ENCODE measurements around the gene CSGALNACT2. TPM values are rescaled to one million over a fixed set of nuclear protein-coding genes. Genes with fewer than 3 reads are reported as not detected.

CSGALNACT2 gene
- total and polyA plus RNA-seq, 10 of the 15 experiments (the other 5 are each of a cell fraction or from before 2014, with no cell fraction given), result 2.5 to 12.6 (median 8.7) TPM

GRCh38 chr10:43211431-43212042 is 73.3 kb downstream of the CSGALNACT2 start:
- no peak; the same call in 2 of the 3 replicates for ATAC-seq
- H4K20me1 ChIP-seq (ENCODE audit: control insufficient read depth, insufficient read depth), result no peaks in the 10 kb centered on the region
- FAIRE-seq, result no peak
- H3K36me3 ChIP-seq (ENCODE audit: control insufficient read depth in 2 of 2, insufficient read depth in 2 of 2, low read length in 1 of 2), result no peaks in the 10 kb centered on the region
- intact Hi-C loops (cut with micrococcal nuclease; ENCODE audit: unreplicated experiment), result no loop called here
- H3K4me3 ChIP-seq, result no peak overlapping the region
- CTCF ChIA-PET, result interaction anchor here (4.7 kb wide), 1 partner anchor 8 kb away, joined by 27 read pairs; no protein-coding TSS in a partner anchor
- POLR2A ChIA-PET, result no interaction called here
- in situ Hi-C loops (cut with MboI), result loop anchor here (25.0 kb wide), 1 partner anchor 151 kb away; the partner anchor contains the start of gene FXYD4
- H3K27me3 ChIP-seq (replicated peaks in 1 of 2; ENCODE audit: control insufficient read depth in 2 of 2, insufficient read depth in 2 of 2, low read length in 1 of 2), result no peaks in the 10 kb centered on the region; a peak in 1 of 4 replicates
- H2AFZ ChIP-seq (ENCODE audit: control insufficient read depth, low read depth, low read length), result no peak overlapping the region
- RAD21 ChIA-PET (ENCODE audit: unreplicated experiment), result no interaction called here
- no TSS peak for BruUV-seq (replicated peaks)
- H3K4me2 ChIP-seq (ENCODE audit: control insufficient read depth, insufficient read depth), result no peak overlapping the region
- no peaks in the 10 kb centered on the region for H3K4me1 ChIP-seq (ENCODE audit: control insufficient read depth, insufficient read depth, low read length)
- H3K9ac ChIP-seq (ENCODE audit: control insufficient read depth, insufficient read depth, low read length), result no peak overlapping the region
- 43% methylated on average over 8 of the region's 8 CpGs for WGBS (ENCODE audit: insufficient coverage, insufficient replicate concordance, low lambda C conversion rate, missing lambda C conversion rate)
- no peak for DNase-seq (ENCODE audit: low read depth, low spot score)
- no peaks in the 10 kb centered on the region for H3K79me2 ChIP-seq (ENCODE audit: control insufficient read depth, insufficient read depth, low read length)
- H3K9me3 ChIP-seq (replicated peaks; ENCODE audit: control insufficient read depth, insufficient read depth, low read length), result no peaks in the 10 kb centered on the region
- SMC1A ChIA-PET (ENCODE audit: uncharacterized antibody, unreplicated experiment), result no interaction called here
- no peak overlapping the region for H3K27ac ChIP-seq (ENCODE audit: control insufficient read depth, insufficient read depth)
- TF ChIP-seq RUNX3 (IDR thresholded peaks at IDR 0.05; ENCODE audit: low read length) (no peak), RBBP5 (conservative IDR thresholded peaks at IDR 0.05) (no peak), NBN (IDR thresholded peaks at IDR 0.05) (no peak), ZNF207 (IDR thresholded peaks at IDR 0.05; ENCODE audit: borderline replicate concordance) (no peak), STAT3 (IDR thresholded peaks at IDR 0.05; ENCODE audit: low read depth, low read length) (no peak), BHLHE40 (IDR thresholded peaks at IDR 0.05; ENCODE audit: borderline replicate concordance in 1 of 2, low read depth in 2 of 2, low read length in 1 of 2) (no peak), EP300 (IDR thresholded peaks at IDR 0.05; ENCODE audit: borderline replicate concordance in 1 of 2, control insufficient read depth in 1 of 2, low read depth in 2 of 2, low read length in 2 of 2) (no peak), DPF2 (IDR thresholded peaks at IDR 0.05) (no peak), ZBTB11 (CRISPR knock-in tag; IDR thresholded peaks at IDR 0.05) (no peak), KLF5 (IDR thresholded peaks at IDR 0.05; ENCODE audit: partially characterized antibody) (no peak), PRDM15 (CRISPR knock-in tag; IDR thresholded peaks at IDR 0.05) (no peak), SPI1 (IDR thresholded peaks at IDR 0.05; ENCODE audit: borderline replicate concordance, insufficient read depth, low read depth, low read length) (no peak), FOXK2 (IDR thresholded peaks at IDR 0.05) (no peak)
- TF ChIP-seq, protein P1, sequence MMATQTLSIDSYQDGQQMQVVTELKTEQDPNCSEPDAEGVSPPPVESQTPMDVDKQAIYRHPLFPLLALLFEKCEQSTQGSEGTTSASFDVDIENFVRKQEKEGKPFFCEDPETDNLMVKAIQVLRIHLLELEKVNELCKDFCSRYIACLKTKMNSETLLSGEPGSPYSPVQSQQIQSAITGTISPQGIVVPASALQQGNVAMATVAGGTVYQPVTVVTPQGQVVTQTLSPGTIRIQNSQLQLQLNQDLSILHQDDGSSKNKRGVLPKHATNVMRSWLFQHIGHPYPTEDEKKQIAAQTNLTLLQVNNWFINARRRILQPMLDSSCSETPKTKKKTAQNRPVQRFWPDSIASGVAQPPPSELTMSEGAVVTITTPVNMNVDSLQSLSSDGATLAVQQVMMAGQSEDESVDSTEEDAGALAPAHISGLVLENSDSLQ (IDR thresholded peaks at IDR 0.05), result no peak
